Measurements from ENCODE around the gene FARSB. TPM values are rescaled to one million over a fixed set of nuclear protein-coding genes. Genes with fewer than 3 reads are reported as not detected.

FARSB gene
- total RNA-seq, 2 experiments from 2014 or later: 16.6 to 17.6 TPM

GRCh38 chr2:222547083-222547482 lies 108.8 kb downstream of the FARSB start:
- ATAC-seq (ENCODE audit: low read depth) (no peak), DNase-seq (no peak)
- Mint-ChIP-seq H3K27ac (no peak overlapping the region), H3K9me3 (no peaks in the 10 kb centered on the region), H3K4me3 (no peak overlapping the region), H3K27me3 (peaks cover 19% of the 10 kb centered on the region), H3K36me3 (no peaks in the 10 kb centered on the region), H3K4me1 (no peaks in the 10 kb centered on the region)
- POLR2A ChIA-PET: no interaction called here

DNA sequence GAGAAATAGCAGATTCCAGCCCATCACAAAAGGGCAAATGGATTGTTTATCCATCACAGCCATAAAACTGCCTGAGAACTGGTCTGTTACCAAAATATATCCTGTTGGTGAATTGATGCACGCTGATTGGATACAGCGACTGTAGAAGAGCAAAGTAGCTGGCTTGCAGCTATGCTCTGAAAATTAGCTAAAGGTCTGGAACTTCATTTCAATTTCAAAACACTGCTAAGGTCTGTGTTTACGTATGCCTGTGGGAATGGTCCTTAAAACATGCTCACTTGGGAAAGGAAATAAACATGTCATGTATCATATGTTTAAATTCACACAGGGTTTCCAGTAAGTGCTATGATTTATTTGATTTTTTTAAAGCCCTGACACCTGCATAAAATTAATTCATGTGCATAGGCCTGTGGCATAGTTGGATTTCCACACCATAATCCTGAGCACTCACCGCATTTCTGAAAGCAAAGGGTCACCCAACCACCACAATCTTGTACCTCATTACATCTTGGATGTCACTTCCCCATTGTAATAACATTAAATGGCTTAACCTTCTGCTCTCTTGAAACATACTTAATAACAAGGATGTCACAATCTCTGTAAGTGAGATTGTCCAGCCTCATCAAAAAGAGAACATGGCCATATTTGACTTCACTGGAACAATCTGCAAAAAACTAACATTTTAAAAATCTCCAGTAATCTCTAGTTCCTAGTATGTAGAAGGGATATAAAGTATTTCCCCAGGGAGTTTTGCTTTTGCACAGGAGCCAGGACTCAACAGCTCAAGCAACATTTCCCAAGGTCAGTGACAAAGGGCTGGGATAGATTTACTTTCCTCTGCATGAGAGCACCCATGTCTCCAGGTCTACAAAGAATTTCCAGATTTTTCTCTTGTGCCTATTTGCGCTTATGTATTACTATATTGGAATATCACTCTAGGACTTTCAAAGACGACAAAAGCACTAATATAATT lies 109.8 kb downstream of the FARSB start:
- ATAC-seq (ENCODE audit: low read depth) (no peak), DNase-seq (no peak)
- Mint-ChIP-seq H3K27me3 (peaks cover 17% of the 10 kb centered on the region), H3K4me3 (no peak overlapping the region), H3K36me3 (no peaks in the 10 kb centered on the region), H3K4me1 (no peaks in the 10 kb centered on the region), H3K9me3 (no peaks in the 10 kb centered on the region), H3K27ac (no peak overlapping the region)
- POLR2A ChIA-PET: no interaction called here

DNA sequence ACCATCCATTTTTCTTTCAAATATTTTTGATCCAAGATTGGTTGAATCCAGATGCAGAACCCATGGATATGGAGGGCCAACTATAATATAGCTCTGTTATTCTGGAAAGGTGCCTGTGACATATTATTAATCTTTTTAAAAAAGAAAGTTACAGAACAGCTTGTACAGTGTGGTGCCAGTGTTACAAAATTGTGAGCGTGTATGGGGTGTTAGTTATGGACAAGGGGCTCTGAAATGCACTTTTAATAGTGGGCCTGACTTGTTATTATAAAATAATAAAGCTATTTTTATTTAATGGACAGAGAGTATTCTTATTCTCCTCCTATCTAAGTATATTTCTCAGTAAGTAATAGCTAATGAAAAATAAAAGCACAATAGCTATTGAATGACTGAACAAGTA lies 111.2 kb downstream of the FARSB start:
- ATAC-seq (ENCODE audit: low read depth) (no peak), DNase-seq (no peak)
- POLR2A ChIA-PET: no interaction called here
- no peak overlapping the region for H3K27ac Mint-ChIP-seq
- H3K36me3 Mint-ChIP-seq: no peaks in the 10 kb centered on the region
- H3K27me3 Mint-ChIP-seq: peaks cover 16% of the 10 kb centered on the region
- no peaks in the 10 kb centered on the region for H3K9me3 Mint-ChIP-seq
- H3K4me1 Mint-ChIP-seq: no peaks in the 10 kb centered on the region
- H3K4me3 Mint-ChIP-seq: no peak overlapping the region

DNA sequence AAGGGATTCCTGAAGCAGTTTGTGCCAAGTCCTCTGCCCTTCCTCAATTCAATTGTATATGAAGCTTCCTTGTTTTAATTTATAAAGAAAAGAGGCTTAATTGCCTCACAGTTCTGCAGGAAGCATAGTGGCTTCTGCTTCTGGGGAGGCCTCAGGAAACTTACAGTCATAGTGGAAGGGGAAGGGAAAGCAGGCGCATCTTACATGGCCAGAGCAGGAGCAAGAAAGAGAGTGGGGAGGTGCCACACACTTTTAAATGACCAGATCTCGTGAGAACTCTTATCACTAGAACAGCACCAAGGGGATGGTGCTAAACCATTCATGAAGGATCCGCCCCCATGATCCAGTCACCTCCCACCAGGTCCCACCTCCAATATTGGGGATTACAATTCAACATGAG lies 117.4 kb downstream of the FARSB start:
- Mint-ChIP-seq H3K36me3 (no peaks in the 10 kb centered on the region), H3K27ac (no peak overlapping the region), H3K4me3 (no peak overlapping the region), H3K4me1 (no peaks in the 10 kb centered on the region), H3K9me3 (no peaks in the 10 kb centered on the region), H3K27me3 (peaks cover 13% of the 10 kb centered on the region)
- POLR2A ChIA-PET: no interaction called here
- DNase-seq (no peak), ATAC-seq (ENCODE audit: low read depth) (no peak)

GRCh38 chr2:222535477-222535876 lies 120.4 kb downstream of the FARSB start:
- ATAC-seq (ENCODE audit: low read depth) (no peak), DNase-seq (no peak)
- Mint-ChIP-seq H3K36me3 (no peaks in the 10 kb centered on the region), H3K4me1 (no peaks in the 10 kb centered on the region), H3K27ac (no peak overlapping the region), H3K4me3 (no peak overlapping the region), H3K27me3 (peaks cover 12% of the 10 kb centered on the region), H3K9me3 (no peaks in the 10 kb centered on the region)
- POLR2A ChIA-PET: no interaction called here

DNA sequence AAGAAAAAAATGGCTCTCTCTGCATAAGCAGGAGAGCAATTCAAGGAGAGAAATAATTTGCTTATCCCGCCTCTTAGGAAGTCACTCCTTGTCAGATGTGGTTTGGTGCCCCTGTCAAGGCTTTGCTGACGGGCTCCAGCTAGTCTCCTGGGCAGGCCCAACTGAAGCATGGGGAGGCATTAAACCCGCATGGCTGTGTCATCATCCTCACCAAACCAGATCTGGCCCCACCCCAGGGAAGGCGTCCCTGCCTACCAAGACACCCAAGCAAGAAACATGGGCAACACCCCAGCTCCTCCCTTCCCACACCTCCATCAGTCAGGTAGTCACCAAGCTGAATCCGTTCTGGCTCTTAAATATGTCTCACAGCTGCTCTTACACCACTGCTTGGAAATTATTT lies 123.6 kb downstream of the FARSB start:
- H3K36me3 Mint-ChIP-seq: no peaks in the 10 kb centered on the region
- POLR2A ChIA-PET: no interaction called here
- H3K4me3 Mint-ChIP-seq: no peak overlapping the region
- H3K9me3 Mint-ChIP-seq: no peaks in the 10 kb centered on the region
- DNase-seq (no peak), ATAC-seq (ENCODE audit: low read depth) (no peak)
- no peak overlapping the region for H3K27ac Mint-ChIP-seq
- no peaks in the 10 kb centered on the region for H3K4me1 Mint-ChIP-seq
- H3K27me3 Mint-ChIP-seq: peaks cover 4% of the 10 kb centered on the region

DNA sequence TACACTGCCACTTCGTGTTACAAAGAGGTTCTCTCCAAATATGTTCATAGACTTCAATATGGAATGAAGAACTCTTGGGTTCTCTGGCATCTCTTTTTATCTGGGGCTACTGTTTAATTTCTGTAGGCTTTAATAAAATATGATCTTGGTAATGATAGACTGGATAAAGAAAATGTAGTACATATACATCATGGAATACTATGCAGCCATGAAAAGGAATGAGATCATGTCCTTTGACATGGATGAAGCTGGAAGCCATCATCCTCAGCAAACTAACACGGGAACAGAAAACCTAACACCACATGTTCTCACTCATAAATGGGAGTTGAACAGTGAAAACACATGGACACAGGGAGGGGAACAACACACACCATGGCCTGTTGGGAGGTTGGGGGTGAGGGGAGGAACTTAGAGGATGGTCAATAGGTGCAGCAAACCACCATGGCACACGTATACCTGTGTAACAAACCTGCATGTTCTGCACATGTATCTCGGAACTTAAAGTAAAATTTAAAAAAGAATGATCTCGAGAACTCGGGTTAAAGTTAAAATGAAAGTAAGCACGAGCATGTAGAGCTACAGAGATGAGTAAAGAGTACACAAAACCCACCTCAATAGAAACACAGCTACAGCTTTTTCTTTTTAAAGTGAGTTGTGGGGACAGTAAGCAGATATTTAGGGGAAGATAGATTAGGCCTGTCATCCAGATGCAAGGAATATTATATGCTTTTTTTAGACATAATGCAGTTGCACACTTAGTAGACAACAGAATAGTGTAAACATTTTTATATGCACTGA lies 129.2 kb downstream of the FARSB start:
- POLR2A ChIA-PET: no interaction called here
- H3K27me3 Mint-ChIP-seq: no peaks in the 10 kb centered on the region
- peaks cover 2% of the 10 kb centered on the region for H3K36me3 Mint-ChIP-seq
- ATAC-seq (ENCODE audit: low read depth): no peak
- no peak for DNase-seq
- no peak overlapping the region for H3K4me3 Mint-ChIP-seq
- H3K4me1 Mint-ChIP-seq: no peaks in the 10 kb centered on the region
- peaks cover 3% of the 10 kb centered on the region for H3K9me3 Mint-ChIP-seq
- H3K27ac Mint-ChIP-seq: no peak overlapping the region

DNA sequence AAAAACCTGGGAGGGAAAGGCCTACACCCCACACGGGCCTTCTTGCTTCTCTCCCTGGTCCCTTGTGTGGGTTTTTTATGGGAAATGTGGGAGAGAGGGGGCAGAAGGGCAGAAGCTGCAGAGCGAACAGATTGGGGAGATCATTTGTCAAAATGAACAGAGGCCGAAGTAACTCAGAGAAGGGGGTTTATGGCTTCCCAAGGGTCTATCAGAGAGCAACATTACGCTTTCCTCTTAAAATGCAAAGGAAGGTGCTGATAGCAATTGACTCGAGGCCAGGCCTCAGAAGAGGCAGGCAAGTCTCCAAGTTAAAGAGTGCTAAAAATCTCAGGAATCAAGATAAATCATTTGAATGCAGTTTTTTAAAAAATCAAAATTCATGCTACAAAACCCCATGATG lies 130.1 kb downstream of the FARSB start:
- H3K36me3 Mint-ChIP-seq: peaks cover 2% of the 10 kb centered on the region
- POLR2A ChIA-PET: no interaction called here
- ATAC-seq (ENCODE audit: low read depth) (no peak), DNase-seq (no peak)
- no peak overlapping the region for H3K4me3 Mint-ChIP-seq
- H3K9me3 Mint-ChIP-seq: peaks cover 3% of the 10 kb centered on the region
- H3K27me3 Mint-ChIP-seq: no peaks in the 10 kb centered on the region
- H3K27ac Mint-ChIP-seq: no peak overlapping the region
- no peaks in the 10 kb centered on the region for H3K4me1 Mint-ChIP-seq

- peaks cover 2% of the 10 kb centered on the region for H3K36me3 Mint-ChIP-seq
- H3K9me3 Mint-ChIP-seq: peaks cover 3% of the 10 kb centered on the region
- ATAC-seq (ENCODE audit: low read depth) (no peak), DNase-seq (no peak)
- H3K27me3 Mint-ChIP-seq: no peaks in the 10 kb centered on the region
- no peak overlapping the region for H3K27ac Mint-ChIP-seq
- no peak overlapping the region for H3K4me3 Mint-ChIP-seq
- POLR2A ChIA-PET: no interaction called here
- H3K4me1 Mint-ChIP-seq: no peaks in the 10 kb centered on the region
Measured at GRCh38 chr2:222523783-222524544, 131.9 kb downstream of the FARSB start.

GRCh38 chr2:222522082-222522481 lies 133.8 kb downstream of the FARSB start:
- Mint-ChIP-seq H3K36me3 (peaks cover 2% of the 10 kb centered on the region), H3K4me1 (no peaks in the 10 kb centered on the region), H3K27me3 (peaks cover 3% of the 10 kb centered on the region), H3K9me3 (peaks cover 3% of the 10 kb centered on the region), H3K27ac (no peak overlapping the region), H3K4me3 (no peak overlapping the region)
- no peak for DNase-seq
- no peak for ATAC-seq (ENCODE audit: low read depth)
- POLR2A ChIA-PET: no interaction called here

- Mint-ChIP-seq H3K27ac (no peak overlapping the region), H3K4me1 (no peaks in the 10 kb centered on the region), H3K4me3 (no peak overlapping the region), H3K9me3 (no peaks in the 10 kb centered on the region), H3K27me3 (peaks cover 3% of the 10 kb centered on the region), H3K36me3 (no peaks in the 10 kb centered on the region)
- ATAC-seq (ENCODE audit: low read depth) (no peak), DNase-seq (no peak)
- POLR2A ChIA-PET: no interaction called here
Measured at GRCh38 chr2:222521099-222521498, 134.8 kb downstream of the FARSB start.

Data from activated naive CD8-positive, alpha-beta T cell treated with anti-CD3 and anti-CD28 coated beads, Interleukin-2, amount 10 ng/mL, durations not matched to agents 7 days and 5 days (primary cell).